ENCODE results near the gene LRRK1.

Gene LRRK1

DNA sequence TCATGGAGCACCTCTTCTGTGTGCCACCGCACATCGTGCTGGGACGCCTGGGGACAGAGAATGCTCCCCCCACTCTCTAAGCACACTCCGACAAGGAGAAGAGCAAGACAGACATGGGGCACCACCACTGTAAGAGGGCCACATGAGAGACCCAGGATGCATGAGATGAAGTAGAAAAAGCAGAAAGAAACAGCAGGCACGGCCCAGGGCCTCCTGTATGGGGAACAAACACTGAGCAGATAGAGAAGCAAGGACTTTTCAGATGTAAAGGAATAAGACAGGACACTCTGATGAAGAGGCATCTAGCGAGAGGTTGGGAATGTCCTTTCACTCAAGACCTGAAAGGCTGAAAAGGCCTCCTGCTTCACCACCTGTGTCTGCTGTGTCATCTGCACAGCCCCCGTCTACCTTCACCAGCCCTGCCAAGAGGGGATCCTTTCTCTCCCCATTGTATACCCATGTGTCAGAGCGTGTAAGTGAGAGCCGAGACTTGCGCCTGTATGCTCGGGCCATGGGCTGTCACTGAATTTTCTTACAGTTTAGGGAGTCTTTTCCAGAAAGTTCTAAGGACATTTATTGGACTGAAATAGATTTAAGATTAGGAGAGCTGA lies 125.6 kb downstream of the LRRK1 start:
- Histone ChIP-seq H3K9me3 (ENCODE audit: control insufficient read depth in 1 of 2, low read length in 2 of 2) (no peaks in the 10 kb centered on the region), H3K36me3 (ENCODE audit: control insufficient read depth in 1 of 2, insufficient read depth in 2 of 2, low read length in 2 of 2) (peaks cover 0 to 26% of the 10 kb centered on the region in 2 donors)

DNA sequence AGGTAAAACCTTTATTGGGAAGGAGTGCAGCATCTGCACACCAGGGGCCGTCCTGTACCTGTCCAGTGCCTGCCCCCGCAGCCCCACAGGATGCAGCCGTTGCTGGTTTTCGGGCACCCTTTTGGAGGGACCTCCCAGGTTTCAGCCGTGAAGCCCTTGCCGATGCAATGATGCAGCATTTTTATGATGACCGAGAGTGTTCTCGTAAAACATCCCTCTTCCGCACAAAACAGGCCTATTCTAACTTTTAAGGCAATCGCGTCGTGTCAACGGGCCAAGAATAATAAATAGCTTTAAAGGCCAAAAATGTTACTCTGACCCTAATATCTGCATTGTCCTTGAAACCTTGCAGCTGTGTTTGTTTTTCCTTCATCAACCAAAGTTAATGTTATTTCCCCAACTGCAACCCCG lies 126.1 kb downstream of the LRRK1 start:
- peaks cover 0 to 6% of the 10 kb centered on the region in 2 donors for H3K4me1 ChIP-seq (ENCODE audit: control insufficient read depth in 1 of 2, insufficient read depth in 2 of 2, low read length in 2 of 2)
- H3K4me3 ChIP-seq (ENCODE audit: low read depth in 1 of 2, low read length in 2 of 2) = no peak overlapping the region
- H3K9me3 ChIP-seq (ENCODE audit: control insufficient read depth in 1 of 2, low read length in 2 of 2) = no peaks in the 10 kb centered on the region
- H3K27ac ChIP-seq (ENCODE audit: low read length) = no peak overlapping the region
- H3K36me3 ChIP-seq (ENCODE audit: control insufficient read depth in 1 of 2, insufficient read depth in 2 of 2, low read length in 2 of 2) = peaks cover 0 to 26% of the 10 kb centered on the region in 2 donors
- no peaks in the 10 kb centered on the region for H3K27me3 ChIP-seq (ENCODE audit: low read depth, low read length)

More for the DNA sequence above, 125.6 kb downstream of the LRRK1 start:
- no peaks in the 10 kb centered on the region for H3K27me3 ChIP-seq (ENCODE audit: low read depth, low read length)
- H3K4me3 ChIP-seq (ENCODE audit: low read depth in 1 of 2, low read length in 2 of 2) = no peak overlapping the region
- no peak overlapping the region for H3K27ac ChIP-seq (ENCODE audit: low read length)
- H3K4me1 ChIP-seq (ENCODE audit: control insufficient read depth in 1 of 2, insufficient read depth in 2 of 2, low read length in 2 of 2) = peaks cover 0 to 6% of the 10 kb centered on the region in 2 donors

DNA sequence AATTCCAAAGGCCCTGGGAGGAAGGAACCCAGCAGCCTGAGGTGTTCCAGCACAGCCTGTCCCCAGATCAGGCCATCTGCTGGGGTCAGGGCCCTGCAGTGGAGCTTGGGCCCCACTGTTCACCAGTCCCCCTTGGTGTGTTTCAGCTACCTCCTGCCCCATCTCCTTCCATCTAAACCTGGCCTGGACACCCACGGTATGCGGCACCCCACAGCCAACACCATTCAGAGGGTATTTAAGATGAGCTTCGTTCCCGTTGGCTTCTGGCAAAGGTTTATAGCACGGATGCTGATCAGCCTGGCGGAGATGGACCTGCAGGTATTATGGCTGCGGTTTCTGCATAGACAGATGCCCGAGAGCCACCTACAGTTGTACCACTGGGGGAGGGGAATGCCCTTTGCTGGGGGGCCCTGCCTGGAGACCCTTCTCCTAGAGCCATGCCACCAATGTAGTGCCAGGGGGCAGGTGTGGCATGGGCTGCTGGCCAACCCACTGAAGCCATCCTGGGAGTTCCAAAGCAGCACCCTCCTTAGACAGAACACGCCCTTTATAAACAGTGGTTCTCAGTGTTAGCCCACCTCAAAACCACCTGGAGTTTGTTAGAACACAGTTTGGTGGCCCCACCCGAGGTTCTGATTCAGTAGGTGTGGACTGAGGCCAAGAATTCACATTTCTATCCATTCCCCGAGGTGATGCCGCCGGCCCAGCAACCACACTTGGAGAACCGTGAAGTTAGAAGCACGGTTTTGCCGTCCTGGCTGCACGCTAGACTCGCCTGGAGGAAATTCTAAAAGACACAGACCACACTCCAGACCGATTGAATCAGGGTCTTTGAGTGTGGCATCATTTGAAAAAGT lies 126.9 kb downstream of the LRRK1 start:
- Histone ChIP-seq H3K36me3 (ENCODE audit: control insufficient read depth in 1 of 2, insufficient read depth in 2 of 2, low read length in 2 of 2) (peaks cover 0 to 26% of the 10 kb centered on the region in 2 donors), H3K27me3 (ENCODE audit: low read depth, low read length) (no peaks in the 10 kb centered on the region), H3K4me3 (ENCODE audit: low read depth in 1 of 2, low read length in 2 of 2) (no peak overlapping the region), H3K27ac (ENCODE audit: low read length) (no peak overlapping the region), H3K4me1 (ENCODE audit: control insufficient read depth in 1 of 2, insufficient read depth in 2 of 2, low read length in 2 of 2) (peaks cover 0 to 6% of the 10 kb centered on the region in 2 donors), H3K9me3 (ENCODE audit: control insufficient read depth in 1 of 2, low read length in 2 of 2) (no peaks in the 10 kb centered on the region)

DNA sequence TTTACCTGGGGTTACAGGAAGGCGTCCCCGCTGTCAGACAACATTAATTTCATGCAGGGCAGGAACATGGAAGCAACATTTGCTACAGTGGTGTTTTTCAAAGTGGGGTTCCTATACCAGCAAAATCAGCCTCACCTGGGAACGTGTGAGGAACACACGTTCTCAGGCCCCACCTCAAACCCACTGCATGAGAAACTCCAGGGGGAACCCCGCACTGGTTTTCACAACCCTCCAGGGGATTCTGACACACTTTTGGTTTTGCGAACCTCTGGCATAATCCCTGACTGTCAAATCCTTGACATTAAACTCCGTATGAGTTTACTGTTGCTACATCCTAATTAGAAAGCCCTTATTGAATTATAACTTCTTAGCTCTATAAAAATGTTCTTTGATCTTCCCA lies 127.7 kb downstream of the LRRK1 start:
- peaks cover 0 to 29% of the 10 kb centered on the region in 2 donors for H3K36me3 ChIP-seq (ENCODE audit: control insufficient read depth in 1 of 2, insufficient read depth in 2 of 2, low read length in 2 of 2)
- no peaks in the 10 kb centered on the region for H3K27me3 ChIP-seq (ENCODE audit: low read depth, low read length)
- H3K9me3 ChIP-seq (ENCODE audit: control insufficient read depth in 1 of 2, low read length in 2 of 2) = no peaks in the 10 kb centered on the region
- no peak overlapping the region for H3K27ac ChIP-seq (ENCODE audit: low read length)
- H3K4me3 ChIP-seq (ENCODE audit: low read depth in 1 of 2, low read length in 2 of 2) = no peak overlapping the region
- H3K4me1 ChIP-seq (ENCODE audit: control insufficient read depth in 1 of 2, insufficient read depth in 2 of 2, low read length in 2 of 2) = peaks cover 0 to 6% of the 10 kb centered on the region in 2 donors

DNA sequence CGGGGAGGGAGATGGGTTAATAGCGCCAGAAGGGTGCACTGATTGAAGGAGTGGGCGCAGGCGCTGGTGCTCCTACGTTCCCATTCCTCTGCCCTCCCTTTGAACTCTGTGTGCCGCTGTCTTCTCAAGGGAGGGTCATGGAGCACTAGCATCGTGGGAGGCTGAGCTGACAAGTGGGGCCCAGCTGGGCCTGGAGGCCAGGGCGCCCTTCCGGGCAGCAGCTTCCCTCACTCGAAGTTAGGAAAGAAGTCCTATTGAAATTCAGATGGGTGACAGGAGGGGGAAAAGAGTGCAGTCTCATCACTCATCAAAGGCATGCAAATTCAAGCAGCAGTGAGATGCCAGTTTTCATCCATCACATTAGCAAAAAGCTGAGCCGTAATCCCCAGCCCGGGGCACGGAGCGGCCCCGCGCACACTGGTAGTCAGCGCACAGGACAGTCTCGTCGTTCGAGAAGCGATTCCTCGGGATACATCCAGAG lies 128.2 kb downstream of the LRRK1 start:
- peaks cover 0 to 34% of the 10 kb centered on the region in 2 donors for H3K36me3 ChIP-seq (ENCODE audit: control insufficient read depth in 1 of 2, insufficient read depth in 2 of 2, low read length in 2 of 2)
- no peaks in the 10 kb centered on the region for H3K9me3 ChIP-seq (ENCODE audit: control insufficient read depth in 1 of 2, low read length in 2 of 2)
- no peaks in the 10 kb centered on the region for H3K27me3 ChIP-seq (ENCODE audit: low read depth, low read length)
- H3K4me1 ChIP-seq (ENCODE audit: control insufficient read depth in 1 of 2, insufficient read depth in 2 of 2, low read length in 2 of 2) = peaks cover 0 to 6% of the 10 kb centered on the region in 2 donors
- no peak overlapping the region for H3K27ac ChIP-seq (ENCODE audit: low read length)
- no peak overlapping the region for H3K4me3 ChIP-seq (ENCODE audit: low read depth in 1 of 2, low read length in 2 of 2)

DNA sequence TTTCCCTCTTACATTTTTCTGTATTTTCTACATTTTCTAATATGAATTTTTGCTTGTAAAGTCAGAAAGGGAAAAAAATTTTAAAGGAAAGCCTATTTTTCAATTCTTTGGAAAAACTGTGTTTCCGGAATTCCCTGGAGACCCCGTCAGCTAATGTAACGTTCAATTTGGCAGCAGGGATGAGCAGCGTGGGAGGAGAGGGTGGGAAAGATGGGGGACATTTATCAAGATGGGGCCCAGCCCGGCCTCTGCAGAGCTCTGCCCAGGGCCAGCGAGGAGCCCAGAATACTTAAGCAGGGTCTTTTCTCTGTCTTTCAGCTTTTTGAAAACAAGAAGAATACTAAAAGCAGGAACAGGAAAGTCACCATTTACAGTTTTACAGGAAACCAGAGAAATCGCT lies 129.0 kb downstream of the LRRK1 start:
- Histone ChIP-seq H3K9me3 (ENCODE audit: control insufficient read depth in 1 of 2, low read length in 2 of 2) (no peaks in the 10 kb centered on the region), H3K4me3 (ENCODE audit: low read depth in 1 of 2, low read length in 2 of 2) (no peak overlapping the region), H3K4me1 (ENCODE audit: control insufficient read depth in 1 of 2, insufficient read depth in 2 of 2, low read length in 2 of 2) (peaks cover 0 to 6% of the 10 kb centered on the region in 2 donors), H3K27ac (ENCODE audit: low read length) (no peak overlapping the region), H3K36me3 (ENCODE audit: control insufficient read depth in 1 of 2, insufficient read depth in 2 of 2, low read length in 2 of 2) (peaks cover 0 to 42% of the 10 kb centered on the region in 2 donors), H3K27me3 (ENCODE audit: low read depth, low read length) (no peaks in the 10 kb centered on the region)

DNA sequence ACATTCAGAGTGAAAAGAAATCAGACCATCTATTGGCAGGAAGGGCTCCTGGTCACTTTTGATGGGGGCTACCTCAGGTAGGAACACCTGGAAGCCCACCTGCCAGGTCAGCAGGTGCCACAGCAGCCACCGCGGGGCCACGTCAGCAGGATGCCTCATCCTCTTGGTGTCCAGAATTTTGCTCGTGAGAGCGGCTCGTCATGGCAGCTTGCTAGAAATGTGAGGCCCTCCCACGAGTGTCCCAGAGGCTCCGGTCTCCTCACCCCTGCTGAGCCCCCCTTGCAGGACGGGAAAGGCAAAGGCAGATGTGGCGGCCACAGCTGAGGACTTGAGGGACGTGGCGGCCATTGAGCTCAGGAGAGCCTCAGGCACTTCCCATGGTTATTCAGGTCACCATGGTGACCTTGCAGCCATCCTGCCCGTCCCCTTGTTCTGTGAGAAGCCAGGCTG lies 129.4 kb downstream of the LRRK1 start:
- Histone ChIP-seq H3K4me1 (ENCODE audit: control insufficient read depth in 1 of 2, insufficient read depth in 2 of 2, low read length in 2 of 2) (peaks cover 0 to 6% of the 10 kb centered on the region in 2 donors), H3K9me3 (ENCODE audit: control insufficient read depth in 1 of 2, low read length in 2 of 2) (no peaks in the 10 kb centered on the region), H3K36me3 (ENCODE audit: control insufficient read depth in 1 of 2, insufficient read depth in 2 of 2, low read length in 2 of 2) (peaks cover 1 to 47% of the 10 kb centered on the region in 2 donors), H3K27me3 (ENCODE audit: low read depth, low read length) (no peaks in the 10 kb centered on the region), H3K4me3 (ENCODE audit: low read depth in 1 of 2, low read length in 2 of 2) (no peak overlapping the region), H3K27ac (ENCODE audit: low read length) (no peak overlapping the region)

DNA sequence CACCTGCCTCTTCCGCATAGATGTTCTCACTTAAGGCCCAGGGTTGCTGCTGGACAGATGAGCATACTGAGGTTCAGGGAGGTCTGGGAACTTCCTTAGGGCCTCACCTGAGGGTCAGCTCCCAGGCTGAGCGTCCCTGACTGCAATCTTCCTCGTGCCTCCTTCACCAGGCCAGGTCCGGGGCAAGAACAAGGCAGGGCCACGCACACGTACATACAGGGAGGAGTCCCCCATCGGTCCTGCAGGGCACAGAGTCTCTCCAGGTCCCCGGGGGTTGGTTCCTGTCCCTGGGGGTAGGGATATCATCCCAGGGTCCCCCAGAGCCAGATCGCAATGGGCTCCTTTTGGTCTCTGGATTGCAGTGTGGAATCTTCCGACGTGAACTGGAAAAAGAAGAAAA lies 130.1 kb downstream of the LRRK1 start:
- Histone ChIP-seq H3K9me3 (ENCODE audit: control insufficient read depth in 1 of 2, low read length in 2 of 2) (no peaks in the 10 kb centered on the region), H3K4me3 (ENCODE audit: low read depth in 1 of 2, low read length in 2 of 2) (no peak overlapping the region), H3K36me3 (ENCODE audit: control insufficient read depth in 1 of 2, insufficient read depth in 2 of 2, low read length in 2 of 2) (peaks cover 4 to 49% of the 10 kb centered on the region in 2 donors), H3K27me3 (ENCODE audit: low read depth, low read length) (no peaks in the 10 kb centered on the region), H3K27ac (ENCODE audit: low read length) (no peak overlapping the region), H3K4me1 (ENCODE audit: control insufficient read depth in 1 of 2, insufficient read depth in 2 of 2, low read length in 2 of 2) (peaks cover 0 to 6% of the 10 kb centered on the region in 2 donors)

DNA sequence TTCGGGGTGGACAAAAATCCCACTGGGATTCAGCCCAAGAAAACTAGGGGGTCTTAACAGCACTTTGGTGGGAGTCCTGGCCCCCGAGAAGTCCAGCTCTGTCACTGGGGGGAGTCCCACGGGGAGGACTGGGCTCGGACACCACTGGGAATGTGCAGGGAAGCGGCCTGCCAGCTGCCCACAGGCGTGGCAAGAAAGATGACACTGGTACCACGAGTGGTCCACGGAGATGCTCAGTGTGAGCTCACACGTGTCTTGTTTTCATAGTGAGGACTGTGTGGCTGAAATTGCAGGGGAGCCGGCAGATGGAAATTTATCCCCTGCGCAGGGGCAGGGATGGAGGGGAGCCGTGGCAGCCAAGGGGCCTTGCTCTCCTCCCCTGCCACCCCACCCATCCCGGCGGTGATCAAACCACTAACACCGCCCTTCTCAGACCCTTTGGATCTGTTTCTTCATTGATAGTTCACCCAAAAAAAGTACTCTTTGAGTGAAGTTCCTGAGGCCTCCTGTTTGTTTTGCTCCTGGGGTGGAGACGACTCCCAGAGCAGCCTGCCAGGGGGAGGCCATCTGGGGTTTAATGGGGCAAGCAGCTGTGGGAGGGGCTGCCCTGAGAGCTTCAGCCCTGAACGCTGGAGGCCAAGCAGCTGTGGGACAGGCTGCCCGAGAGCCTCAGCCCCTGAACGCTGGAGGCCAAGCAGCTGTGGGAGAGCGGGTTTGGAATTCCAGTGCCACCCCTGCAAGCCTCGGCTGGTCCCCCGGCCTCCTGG lies 130.9 kb downstream of the LRRK1 start:
- Histone ChIP-seq H3K9me3 (ENCODE audit: control insufficient read depth in 1 of 2, low read length in 2 of 2) (no peaks in the 10 kb centered on the region), H3K36me3 (ENCODE audit: control insufficient read depth in 1 of 2, insufficient read depth in 2 of 2, low read length in 2 of 2) (peaks cover 10 to 53% of the 10 kb centered on the region in 2 donors), H3K4me3 (ENCODE audit: low read depth in 1 of 2, low read length in 2 of 2) (no peak overlapping the region), H3K4me1 (ENCODE audit: control insufficient read depth in 1 of 2, insufficient read depth in 2 of 2, low read length in 2 of 2) (peaks cover 0 to 6% of the 10 kb centered on the region in 2 donors), H3K27me3 (ENCODE audit: low read depth, low read length) (no peaks in the 10 kb centered on the region), H3K27ac (ENCODE audit: low read length) (no peak overlapping the region)

DNA sequence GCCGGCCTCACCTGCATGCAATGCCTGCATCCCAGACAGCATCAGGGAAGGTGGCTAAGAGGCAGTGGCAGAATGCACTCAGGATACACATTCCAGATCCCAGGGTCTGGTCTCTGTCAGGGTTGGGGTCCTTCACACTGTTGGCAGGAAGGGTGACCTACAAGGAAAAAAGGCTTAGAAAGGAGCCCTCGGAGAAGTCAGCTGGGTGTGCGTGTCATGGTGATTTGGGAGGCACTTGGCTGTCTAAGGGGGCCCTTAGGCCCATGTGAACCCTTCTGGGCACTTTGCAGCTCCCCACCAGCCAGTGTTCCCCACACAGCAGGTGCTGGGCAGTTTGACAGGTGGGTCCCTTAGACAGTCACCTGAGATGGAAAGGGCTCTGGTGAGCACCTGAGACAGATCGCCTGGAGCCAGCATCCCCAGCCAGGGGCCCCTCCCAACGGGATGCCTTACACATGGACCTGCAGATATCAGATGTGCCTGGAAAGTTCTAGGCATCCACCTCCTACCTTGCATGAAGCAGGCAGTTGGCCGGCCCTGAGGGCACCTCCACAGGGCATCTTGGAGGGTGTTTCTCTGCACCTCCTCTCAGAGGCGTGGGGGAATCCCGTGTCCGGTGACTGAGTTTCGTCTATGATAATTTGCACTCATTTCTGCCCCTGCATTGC lies 131.6 kb downstream of the LRRK1 start:
- Histone ChIP-seq H3K27ac (ENCODE audit: low read length) (no peak overlapping the region), H3K4me3 (ENCODE audit: low read depth in 1 of 2, low read length in 2 of 2) (no peak overlapping the region), H3K4me1 (ENCODE audit: control insufficient read depth in 1 of 2, insufficient read depth in 2 of 2, low read length in 2 of 2) (peaks cover 0 to 6% of the 10 kb centered on the region in 2 donors), H3K27me3 (ENCODE audit: low read depth, low read length) (no peaks in the 10 kb centered on the region), H3K9me3 (ENCODE audit: control insufficient read depth in 1 of 2, low read length in 2 of 2) (no peaks in the 10 kb centered on the region), H3K36me3 (ENCODE audit: control insufficient read depth in 1 of 2, insufficient read depth in 2 of 2, low read length in 2 of 2) (peaks cover 12 to 60% of the 10 kb centered on the region in 2 donors)
